ENCODE data around the gene RPRML.

Gene RPRML

DNA sequence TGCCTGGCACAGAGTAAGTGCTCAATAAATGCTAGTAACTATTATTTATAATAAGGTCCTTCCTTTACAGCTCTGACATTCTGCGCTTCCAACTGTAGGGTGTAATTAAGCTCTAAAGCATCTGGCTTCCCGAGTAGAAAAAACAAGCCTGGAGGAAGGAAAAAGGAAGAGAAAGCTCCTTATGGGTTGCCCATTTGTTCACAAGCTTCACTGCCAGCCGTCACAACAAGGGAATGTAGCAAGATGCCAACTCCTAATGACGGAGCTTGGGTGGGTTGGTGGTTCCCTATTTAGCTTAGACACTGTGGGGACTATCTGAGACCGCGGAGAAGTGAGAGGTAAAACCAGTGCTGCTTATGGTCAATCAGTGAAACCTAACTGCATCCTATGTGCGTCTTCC is 7.3 kb upstream of the RPRML start:
- TF ChIP-seq, protein P1, sequence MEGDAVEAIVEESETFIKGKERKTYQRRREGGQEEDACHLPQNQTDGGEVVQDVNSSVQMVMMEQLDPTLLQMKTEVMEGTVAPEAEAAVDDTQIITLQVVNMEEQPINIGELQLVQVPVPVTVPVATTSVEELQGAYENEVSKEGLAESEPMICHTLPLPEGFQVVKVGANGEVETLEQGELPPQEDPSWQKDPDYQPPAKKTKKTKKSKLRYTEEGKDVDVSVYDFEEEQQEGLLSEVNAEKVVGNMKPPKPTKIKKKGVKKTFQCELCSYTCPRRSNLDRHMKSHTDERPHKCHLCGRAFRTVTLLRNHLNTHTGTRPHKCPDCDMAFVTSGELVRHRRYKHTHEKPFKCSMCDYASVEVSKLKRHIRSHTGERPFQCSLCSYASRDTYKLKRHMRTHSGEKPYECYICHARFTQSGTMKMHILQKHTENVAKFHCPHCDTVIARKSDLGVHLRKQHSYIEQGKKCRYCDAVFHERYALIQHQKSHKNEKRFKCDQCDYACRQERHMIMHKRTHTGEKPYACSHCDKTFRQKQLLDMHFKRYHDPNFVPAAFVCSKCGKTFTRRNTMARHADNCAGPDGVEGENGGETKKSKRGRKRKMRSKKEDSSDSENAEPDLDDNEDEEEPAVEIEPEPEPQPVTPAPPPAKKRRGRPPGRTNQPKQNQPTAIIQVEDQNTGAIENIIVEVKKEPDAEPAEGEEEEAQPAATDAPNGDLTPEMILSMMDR (IDR thresholded peaks at IDR 0.05), result no peak
- H3K36me3 ChIP-seq, result no peaks in the 10 kb centered on the region
- no peak overlapping the region for H3K4me3 ChIP-seq (ENCODE audit: low read depth in 1 of 2, low read length in 1 of 2)
- no peak overlapping the region for H3K27ac ChIP-seq
- peaks cover 17% of the 10 kb centered on the region for H3K27me3 ChIP-seq
- no peaks in the 10 kb centered on the region for H3K9me3 ChIP-seq
- no peaks in the 10 kb centered on the region for H3K4me1 ChIP-seq (ENCODE audit: control insufficient read depth in 1 of 2, insufficient read depth in 1 of 2, low read depth in 1 of 2, low read length in 1 of 2)

DNA sequence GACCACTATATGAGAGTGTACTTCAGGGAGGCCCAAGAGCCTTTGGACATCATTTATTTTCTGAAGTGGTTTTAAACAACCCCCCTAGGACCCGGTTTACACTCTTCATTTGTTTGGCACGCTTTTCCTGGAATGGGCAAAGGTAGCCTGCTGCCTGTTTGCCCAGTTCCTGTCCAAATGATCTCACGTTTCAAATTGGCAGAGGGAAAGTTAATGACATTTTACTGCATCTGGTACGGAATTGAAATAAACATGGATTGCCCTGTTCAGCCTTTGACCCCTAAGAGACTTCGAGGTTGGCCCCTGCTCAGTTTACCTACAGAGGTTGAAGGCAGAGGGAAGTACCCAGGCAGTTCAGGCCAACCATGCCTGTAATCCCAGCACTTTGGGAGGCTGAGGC is 5.8 kb upstream of the RPRML start:
- H3K4me3 ChIP-seq (ENCODE audit: low read depth in 1 of 2, low read length in 1 of 2), result no peak overlapping the region
- H3K27me3 ChIP-seq, result peaks cover 31% of the 10 kb centered on the region
- H3K27ac ChIP-seq, result no peak overlapping the region
- H3K4me1 ChIP-seq (ENCODE audit: control insufficient read depth in 1 of 2, insufficient read depth in 1 of 2, low read depth in 1 of 2, low read length in 1 of 2), result no peaks in the 10 kb centered on the region
- TF ChIP-seq, protein P1 (IDR thresholded peaks at IDR 0.05), result no peak
- no peaks in the 10 kb centered on the region for H3K9me3 ChIP-seq
- no peaks in the 10 kb centered on the region for H3K36me3 ChIP-seq

DNA sequence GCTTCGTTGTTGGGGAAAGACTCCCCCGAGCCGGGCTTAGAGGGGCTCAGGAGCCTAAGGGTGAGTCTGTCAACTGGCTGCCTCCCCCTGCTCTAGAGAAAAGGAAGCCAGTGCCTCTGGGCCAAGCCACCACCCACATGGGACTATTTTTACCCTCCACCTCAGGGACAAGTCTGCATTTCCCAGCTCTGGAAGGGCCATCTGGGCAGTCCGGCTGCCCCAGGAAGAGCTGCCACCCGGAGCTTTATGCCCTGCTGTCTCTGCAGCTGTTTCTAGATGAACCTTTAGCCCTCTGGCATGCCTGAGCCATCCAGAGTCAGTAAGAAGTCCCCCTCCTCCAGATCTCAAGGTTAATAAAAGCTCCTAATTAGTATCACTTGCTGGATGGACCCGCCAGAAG is 5.3 kb upstream of the RPRML start:
- H3K27me3 ChIP-seq, result peaks cover 37% of the 10 kb centered on the region
- H3K27ac ChIP-seq, result no peak overlapping the region
- TF ChIP-seq, protein P1 (IDR thresholded peaks at IDR 0.05), result no peak

DNA sequence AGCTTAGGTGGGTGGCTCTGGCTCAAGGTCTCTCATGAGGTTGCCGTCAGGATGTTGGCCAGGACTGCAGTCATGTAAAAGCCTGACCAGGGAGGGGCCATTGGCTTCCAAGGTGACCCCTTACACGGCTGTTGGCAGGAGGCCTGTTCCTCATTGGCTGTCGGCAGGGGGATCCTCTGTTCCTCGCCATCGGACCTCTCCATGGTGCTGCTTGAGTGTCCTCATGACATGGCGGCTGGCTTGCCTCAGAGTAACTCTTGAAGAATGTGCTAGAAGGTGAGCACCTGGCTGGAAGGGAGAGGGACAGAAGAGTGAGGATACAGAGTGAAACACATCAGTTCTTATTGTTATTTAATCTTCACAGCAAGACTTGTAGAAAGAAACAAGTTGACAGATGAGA is 4.7 kb upstream of the RPRML start:
- no peaks in the 10 kb centered on the region for H3K36me3 ChIP-seq
- no peak overlapping the region for H3K4me3 ChIP-seq (ENCODE audit: low read depth in 1 of 2, low read length in 1 of 2)
- TF ChIP-seq, protein P1 (IDR thresholded peaks at IDR 0.05), result no peak
- H3K27ac ChIP-seq, result no peak overlapping the region
- peaks cover 43% of the 10 kb centered on the region for H3K27me3 ChIP-seq
- H3K4me1 ChIP-seq (ENCODE audit: control insufficient read depth in 1 of 2, insufficient read depth in 1 of 2, low read depth in 1 of 2, low read length in 1 of 2), result peaks cover 2 to 5% of the 10 kb centered on the region in 2 experiments
- no peaks in the 10 kb centered on the region for H3K9me3 ChIP-seq

More for the DNA sequence above, 5.3 kb upstream of the RPRML start:
- H3K36me3 ChIP-seq, result no peaks in the 10 kb centered on the region
- H3K9me3 ChIP-seq, result no peaks in the 10 kb centered on the region
- H3K4me3 ChIP-seq (ENCODE audit: low read depth in 1 of 2, low read length in 1 of 2), result no peak overlapping the region
- no peaks in the 10 kb centered on the region for H3K4me1 ChIP-seq (ENCODE audit: control insufficient read depth in 1 of 2, insufficient read depth in 1 of 2, low read depth in 1 of 2, low read length in 1 of 2)

DNA sequence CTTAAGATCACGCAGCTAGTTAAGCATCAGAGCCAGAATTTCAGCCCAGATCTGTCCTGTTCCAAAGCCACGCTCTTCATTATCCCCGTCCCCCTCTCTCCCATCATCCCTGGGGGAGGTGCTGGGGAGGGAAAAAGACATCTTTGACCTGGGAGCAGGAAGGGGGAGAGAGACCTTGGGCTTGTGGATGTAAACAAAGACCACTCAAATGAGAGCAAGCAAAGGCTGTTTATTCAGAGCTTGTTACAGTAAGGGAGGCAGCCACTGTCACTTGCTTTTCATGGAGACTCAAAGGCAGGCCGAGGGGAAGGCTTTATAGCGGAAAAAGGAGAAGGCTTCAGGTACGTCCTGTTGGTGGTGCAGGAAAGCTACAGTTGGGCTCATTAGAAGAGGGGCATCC is 3.5 kb upstream of the RPRML start:
- TF ChIP-seq, protein P1 (IDR thresholded peaks at IDR 0.05), result no peak
- Histone ChIP-seq H3K36me3 (no peaks in the 10 kb centered on the region), H3K27ac (no peak overlapping the region), H3K4me3 (ENCODE audit: low read depth in 1 of 2, low read length in 1 of 2) (no peak overlapping the region), H3K4me1 (ENCODE audit: control insufficient read depth in 1 of 2, insufficient read depth in 1 of 2, low read depth in 1 of 2, low read length in 1 of 2) (peaks cover 5 to 11% of the 10 kb centered on the region in 2 experiments), H3K27me3 (peaks cover 55% of the 10 kb centered on the region), H3K9me3 (no peaks in the 10 kb centered on the region)

All from neutrophil (primary cell).